K562 (cell line): Measurements from ENCODE around the gene ANKRD11. TPM values are rescaled to one million over a fixed set of nuclear protein-coding genes. Genes with fewer than 3 reads are reported as not detected.

ENCODE experiments used
- ATAC-seq: fragments of 200-7000 bp; cut with Tn5 transposase; 3 replicates; pipeline ENCODE4 v1.9.1; 2020; ENCODE audit warnings: moderate library complexity
- BruUV-seq: library from RNA; stranded (reverse); fragments of 400-500 nt; replicated peaks from 2 replicates; lab custom pipeline; 2021; lab: Mats Ljungman, UMichigan
- CTCF ChIA-PET: fragments of 300-600 bp; formaldehyde crosslinking; extraction: SDS; loops from one replicate; lab custom pipeline; 2021; ENCODE audit warnings: low intra/inter-chr PET ratio; lab: Yijun Ruan, JAX
- POLR2A ChIA-PET: fragments of 300-600, 350-650 bp; sonication (Branson Sonifier 250); formaldehyde crosslinking; extraction: SDS; loops from one replicate; lab custom pipeline; 2021; ENCODE audit warnings: antibody characterized with exemption, inconsistent platforms; lab: Yijun Ruan, JAX
- DNase-seq, 4 experiments: peaks; one replicate each; pipeline versions ENCODE4 v3.0.0 to v3.0.0-alpha.2; 2011 to 2018; ENCODE audit warnings: low spot score in 3 of 4, mixed read lengths in 3 of 4; ENCODE audit errors: extremely low read depth in 1 of 4
- FAIRE-seq: peaks from 2 replicates; lab custom pipeline; 2011; peaks lifted over from hg19 to GRCh38; lab: Jason Lieb, UNC
- H2AFZ ChIP-seq: 2 replicates; pipeline ENCODE4 v1.6.0; 2011; ENCODE audit warnings: low read depth, low read length, control low read depth, inconsistent platforms
- H3K27ac ChIP-seq: fragments of 200-600 bp; 3 replicates; pipeline ENCODE4 v1.8.0; 2011; ENCODE audit warnings: low read depth, mild to moderate bottlenecking, control low read depth, inconsistent platforms, low read length, moderate library complexity, mixed read lengths; ENCODE audit errors: extremely low read depth
- H3K27me3 ChIP-seq, 2 experiments: fragments of 300-600 bp in 1 of 2; 2 replicates in 1 of 2; 3 replicates in 1 of 2; pipeline versions ENCODE4 v1.6.0 to v1.8.0; 2011; ENCODE audit warnings: inconsistent platforms in 2 of 2, low read length in 2 of 2, mild to moderate bottlenecking in 1 of 2, mixed read lengths in 1 of 2, moderate library complexity in 1 of 2; ENCODE audit not compliant: control insufficient read depth in 2 of 2, insufficient read depth in 2 of 2
- H3K36me3 ChIP-seq: fragments of 300-600 bp; 3 replicates; pipeline ENCODE4 v1.8.0; 2011; ENCODE audit warnings: mild to moderate bottlenecking, low read length, inconsistent platforms; ENCODE audit not compliant: control insufficient read depth, insufficient read depth
- H3K4me1 ChIP-seq, 2 experiments: fragments of 200-600 bp in 1 of 2; replicated peaks in 1 of 2; 2 replicates in 1 of 2; 3 replicates in 1 of 2; pipeline versions ENCODE4 v1.5.1 to v1.8.0; 2011; ENCODE audit warnings: inconsistent platforms in 2 of 2, low read length in 2 of 2, mild to moderate bottlenecking in 1 of 2, mixed read lengths in 1 of 2, moderate library complexity in 1 of 2; ENCODE audit not compliant: control insufficient read depth in 2 of 2, insufficient read depth in 2 of 2
- H3K4me2 ChIP-seq: 2 replicates; pipeline ENCODE4 v1.6.1; 2011; ENCODE audit warnings: low read length, control low read depth, inconsistent platforms, mixed read lengths; ENCODE audit not compliant: insufficient read depth
- H3K4me3 ChIP-seq: fragments of 200-600 bp; sonication (generic), shearing (Covaris generic); 2 replicates; pipeline ENCODE4 v1.5.1; 2016; ENCODE audit warnings: control low read depth, inconsistent platforms
- H3K79me2 ChIP-seq: fragments of 200-600 bp; 3 replicates; pipeline ENCODE4 v1.8.0; 2011; ENCODE audit warnings: low read length, inconsistent platforms; ENCODE audit not compliant: control insufficient read depth, insufficient read depth
- H3K9ac ChIP-seq, 2 experiments: 2 replicates each; pipeline versions ENCODE4 v1.6.0 to v1.6.1; 2011; ENCODE audit warnings: low read depth in 2 of 2, low read length in 2 of 2, control low read depth in 1 of 2, inconsistent platforms in 1 of 2, mild to moderate bottlenecking in 1 of 2, mixed read lengths in 1 of 2; ENCODE audit not compliant: insufficient read depth in 1 of 2
- H3K9me1 ChIP-seq: one replicate; pipeline ENCODE4 v1.6.0; 2011; ENCODE audit warnings: inconsistent platforms, mild to moderate bottlenecking, low read length, moderate library complexity; ENCODE audit not compliant: control insufficient read depth, insufficient read depth
- H3K9me3 ChIP-seq: replicated peaks from 2 replicates; pipeline ENCODE4 v1.5.1; 2011; ENCODE audit warnings: low read depth, low read length, inconsistent platforms; ENCODE audit not compliant: control insufficient read depth, insufficient read depth
- H4K20me1 ChIP-seq: replicated peaks from 2 replicates; pipeline ENCODE4 v1.6.1; 2011; ENCODE audit warnings: low read length, inconsistent platforms, mixed read lengths; ENCODE audit not compliant: control insufficient read depth, insufficient read depth
- HCFC1 ChIP-seq: IDR thresholded peaks from 2 replicates; pipeline ENCODE4 v1.6.1; 2012; ENCODE audit warnings: low read depth, low read length, improper control_type of control experiment
- HOMEZ ChIP-seq: fragments of 250-450 bp; sonication (Bioruptor Pico); IDR thresholded peaks from 2 replicates; pipeline ENCODE4 v1.4.0; 2020; ENCODE audit warnings: mild to moderate bottlenecking, moderate library complexity
- KAT8 ChIP-seq: fragments of 450-650 bp; IDR thresholded peaks from 2 replicates; pipeline ENCODE4 v1.6.1; 2016; ENCODE audit warnings: low read depth, mild to moderate bottlenecking
- SPI1 ChIP-seq: IDR thresholded peaks from 2 replicates; pipeline ENCODE4 v1.6.1; 2011; ENCODE audit warnings: low read depth, low read length, control low read depth, borderline replicate concordance
- SRF ChIP-seq, 2 experiments: fragments of 250-450, 450-650 bp in 1 of 2; sonication (Bioruptor Pico) in 1 of 2; sonication (generic) in 1 of 2; formaldehyde crosslinking; IDR thresholded peaks; 2 replicates each; pipeline versions ENCODE4 v1.5.0 to v1.5.1; 2020 to 2022; ENCODE audit warnings: mild to moderate bottlenecking in 1 of 2, missing genetic modification reagents in 1 of 2
- TFAP4 ChIP-seq: sonication (generic); formaldehyde crosslinking; IDR thresholded peaks from 2 replicates; pipeline ENCODE4 v1.8.0; 2022; ENCODE audit warnings: missing genetic modification reagents, mild to moderate bottlenecking, moderate library complexity, borderline replicate concordance
- TGIF2 ChIP-seq: sonication (generic); formaldehyde crosslinking; IDR thresholded peaks from 2 replicates; pipeline ENCODE4 v1.8.1; 2022; ENCODE audit warnings: mild to moderate bottlenecking, missing genetic modification reagents, moderate library complexity
- ZNF121 ChIP-seq: sonication (generic); formaldehyde crosslinking; conservative IDR thresholded peaks from 2 replicates; pipeline ENCODE4 v1.8.0; 2022; ENCODE audit warnings: missing genetic modification reagents
- ZNF239 ChIP-seq: fragments of 250-450 bp; sonication (Bioruptor Pico); IDR thresholded peaks from 2 replicates; pipeline ENCODE4 v1.4.0; 2020; ENCODE audit warnings: mild to moderate bottlenecking
- ZNF717 ChIP-seq: fragments of 250-450 bp; sonication (Bioruptor Pico); IDR thresholded peaks from 2 replicates; pipeline ENCODE4 v1.5.0; 2021
- ZNF77 ChIP-seq: fragments of 250-450 bp; sonication (Bioruptor Pico); IDR thresholded peaks from 2 replicates; pipeline ENCODE4 v1.5.0; 2020
- WGBS: fragments of 100-300 bp; shearing (Covaris generic); methylation state at CpG from one replicate; pipeline ENCODE4 v1.1.6; 2016; ENCODE audit warnings: low coverage, mixed read lengths; ENCODE audit not compliant: insufficient coverage; ENCODE audit errors: missing lambda C conversion rate; 5-methylcytosine and 5-hydroxymethylcytosine counted together
- in situ Hi-C: fragments of 300-500 bp; cut with MboI; formaldehyde crosslinking; loops from 4 replicates; pipeline ENCODE4 v1.15.0; 2018; ENCODE audit warnings: inconsistent platforms, mixed read lengths
- intact Hi-C: fragments of 100-400 bp; cut with micrococcal nuclease; formaldehyde crosslinking; loops from 2 replicates; pipeline ENCODE4 v1.14.2; 2022
- polyA plus RNA-seq, 8 experiments: library from polyadenylated mRNA; depleted of rRNA in 4 of 8; stranded (reverse) in 5 of 8; unstranded in 3 of 8; fragments of >200 nt; fragmentation: Nextera tagmentation in 2 of 8; fragmentation: Illumina TruSeq in 1 of 8; extraction: Ambion mirVana in 2 of 8; extraction: Trizol in 1 of 8; gene quantifications; 2 replicates each; pipeline versions ENCODE4 v1.2.1 to v1.2.3, GENCODE V29; 2011 to 2014; ENCODE audit warnings: inconsistent platforms in 1 of 8, missing spikeins in 1 of 8
- total RNA-seq, 7 experiments: library from RNA; depleted of rRNA in 6 of 7; stranded (reverse); fragments of >200 nt in 6 of 7; fragmentation: Illumina TruSeq in 2 of 7; extraction: Trizol in 2 of 7; gene quantifications; 2 replicates each; pipeline versions ENCODE4 v1.2.1 to v1.2.3, GENCODE V29; 2011 to 2021; ENCODE audit warnings: low replicate concordance in 1 of 7

The ANKRD11 gene
- total and polyA plus RNA-seq, 9 of the 15 experiments (the other 6 are each of a cell fraction or from before 2014, with no cell fraction given) = 4.7 to 126 (median 31.7) TPM

- TF ChIP-seq TFAP4 (CRISPR knock-in tag) = no peak
- no peak for TF ChIP-seq ZNF77 (CRISPR knock-in tag)
- TF ChIP-seq HCFC1 = no peak
- TF ChIP-seq ZNF121 (CRISPR knock-in tag) = peak; percentile 83
- TF ChIP-seq ZNF239 (CRISPR knock-in tag) = no peak
- no peak for TF ChIP-seq KAT8
- TF ChIP-seq SRF (CRISPR knock-in tag; IDR thresholded peaks at IDR 0.05) = no peak
These were observed 39.8 kb downstream of the ANKRD11 start (continued) for GRCh38 chr16:89450537-89450936.

GRCh38 chr16:89449726-89450335 is 40.5 kb downstream of the ANKRD11 start:
- POLR2A ChIA-PET = interaction anchor here (0.7 to 1.6 kb wide), 4 partner anchors 9 to 15 kb away, joined by 3 to 6 read pairs (median 4); no protein-coding TSS in a partner anchor
- intact Hi-C loops = loop anchor here (10.0 kb wide), 1 partner anchor 55 kb away; the partner anchor contains the start of gene SPG7
- Histone ChIP-seq H3K4me3 (no peak overlapping the region), H3K27ac (no peak overlapping the region), H4K20me1 (peaks cover 88% of the 10 kb centered on the region), H3K9me1 (peaks cover 26% of the 10 kb centered on the region), H3K4me2 (no peak overlapping the region), H3K4me1 (peaks cover 37 to 49% of the 10 kb centered on the region in 2 experiments), H3K9ac (peak overlapping the region in 1 of 2 experiments; percentile 31; a peak in 1 of 4 replicates), H3K36me3 (peaks cover 2% of the 10 kb centered on the region; the same call in 1 of the 3 replicates), H3K9me3 (no peaks in the 10 kb centered on the region), H2AFZ (no peak overlapping the region), H3K27me3 (no peaks in the 10 kb centered on the region), H3K79me2 (peaks cover 96% of the 10 kb centered on the region)
- CTCF ChIA-PET = no interaction called here
- peak; percentile 67 for TF ChIP-seq SPI1
- no peak for TF ChIP-seq HOMEZ (CRISPR knock-in tag)
- TF ChIP-seq ZNF717 (CRISPR knock-in tag) = no peak
- TF ChIP-seq TGIF2 (CRISPR knock-in tag) = no peak
- in situ Hi-C loops = no loop called here
- FAIRE-seq (no peak), ATAC-seq (peak; percentile 16; the same call in 2 of the 3 replicates), DNase-seq (no peak)
- BruUV-seq = no TSS peak
- 81% methylated on average over 3 of the region's 3 CpGs for WGBS
